ENCODE results near the gene CRB2. TPM values are rescaled to one million over a fixed set of nuclear protein-coding genes. Genes with fewer than 3 reads are reported as not detected.

Gene CRB2
- total and polyA plus RNA-seq, 2 experiments from 2014 or later, result 8.3 to 91.7 TPM

DNA sequence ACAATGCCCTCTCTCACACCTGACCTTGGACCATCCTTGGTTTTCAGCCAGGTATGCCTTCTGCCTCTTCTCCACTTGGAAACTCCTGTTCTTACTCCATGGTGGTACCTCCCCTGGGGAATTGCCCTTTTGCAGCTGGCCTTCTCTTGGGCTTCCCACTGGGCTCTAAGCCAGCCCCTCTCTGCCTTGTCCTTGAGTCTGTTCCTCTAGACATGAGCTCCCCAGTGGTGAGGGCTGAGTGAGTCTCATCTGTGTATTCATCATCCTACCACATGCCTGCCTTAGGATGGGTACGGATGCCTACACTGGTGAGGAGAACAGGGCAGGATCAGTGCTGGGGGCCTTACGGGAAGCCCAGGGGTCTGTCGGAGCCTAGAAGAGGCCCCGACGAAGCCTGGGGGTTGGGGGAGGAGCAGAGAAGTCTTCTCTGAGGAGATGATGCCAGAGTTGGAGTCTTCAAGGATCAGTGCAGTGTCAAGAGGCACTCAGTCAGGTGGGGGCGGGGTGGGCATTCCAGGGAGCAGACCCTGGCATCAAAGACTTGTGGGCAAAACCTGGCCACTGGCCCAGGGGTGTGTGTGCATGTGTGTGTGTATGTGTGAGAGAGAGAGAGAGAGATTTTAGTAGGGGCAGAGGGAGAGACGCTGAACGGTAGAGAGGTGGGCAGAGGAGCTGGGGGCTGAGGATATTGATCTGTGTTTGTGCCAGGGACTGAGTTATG, 5.2 kb upstream of the CRB2 start:
- Histone ChIP-seq H3K4me1 (ENCODE audit: low read depth) (peaks cover 6% of the 10 kb centered on the region), H3K9me3 (ENCODE audit: low read depth) (no peaks in the 10 kb centered on the region), H3K36me3 (no peaks in the 10 kb centered on the region), H3K27ac (no peak overlapping the region), H3K4me3 (no peak overlapping the region), H3K27me3 (no peaks in the 10 kb centered on the region)
- no peak for DNase-seq (ENCODE audit: low read depth in 1 of 2, low spot score in 1 of 2)
- TF ChIP-seq, protein P1, sequence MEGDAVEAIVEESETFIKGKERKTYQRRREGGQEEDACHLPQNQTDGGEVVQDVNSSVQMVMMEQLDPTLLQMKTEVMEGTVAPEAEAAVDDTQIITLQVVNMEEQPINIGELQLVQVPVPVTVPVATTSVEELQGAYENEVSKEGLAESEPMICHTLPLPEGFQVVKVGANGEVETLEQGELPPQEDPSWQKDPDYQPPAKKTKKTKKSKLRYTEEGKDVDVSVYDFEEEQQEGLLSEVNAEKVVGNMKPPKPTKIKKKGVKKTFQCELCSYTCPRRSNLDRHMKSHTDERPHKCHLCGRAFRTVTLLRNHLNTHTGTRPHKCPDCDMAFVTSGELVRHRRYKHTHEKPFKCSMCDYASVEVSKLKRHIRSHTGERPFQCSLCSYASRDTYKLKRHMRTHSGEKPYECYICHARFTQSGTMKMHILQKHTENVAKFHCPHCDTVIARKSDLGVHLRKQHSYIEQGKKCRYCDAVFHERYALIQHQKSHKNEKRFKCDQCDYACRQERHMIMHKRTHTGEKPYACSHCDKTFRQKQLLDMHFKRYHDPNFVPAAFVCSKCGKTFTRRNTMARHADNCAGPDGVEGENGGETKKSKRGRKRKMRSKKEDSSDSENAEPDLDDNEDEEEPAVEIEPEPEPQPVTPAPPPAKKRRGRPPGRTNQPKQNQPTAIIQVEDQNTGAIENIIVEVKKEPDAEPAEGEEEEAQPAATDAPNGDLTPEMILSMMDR (IDR thresholded peaks at IDR 0.05; ENCODE audit: low read depth, low read length), result no peak

DNA sequence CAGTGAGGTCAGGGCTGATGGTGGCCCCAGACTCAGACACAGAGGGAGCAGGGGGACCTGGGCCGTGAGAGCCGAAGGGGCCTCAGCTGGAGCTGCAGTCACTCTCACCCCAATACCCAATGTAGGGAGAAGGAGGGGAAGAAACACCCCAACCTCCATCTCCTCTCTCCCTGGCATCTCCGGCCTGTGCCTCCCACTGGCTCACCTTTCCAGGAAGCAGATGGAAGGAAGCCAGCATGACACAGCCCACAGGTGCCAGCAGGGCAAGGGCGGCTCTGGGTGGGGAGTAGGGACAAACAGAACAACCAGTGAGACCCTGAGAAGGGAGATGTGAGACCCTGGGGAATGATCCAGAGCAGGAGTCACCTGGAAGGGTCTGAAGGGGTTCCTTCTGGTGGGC, 3.0 kb upstream of the CRB2 start:
- no peaks in the 10 kb centered on the region for H3K27me3 ChIP-seq

DNA sequence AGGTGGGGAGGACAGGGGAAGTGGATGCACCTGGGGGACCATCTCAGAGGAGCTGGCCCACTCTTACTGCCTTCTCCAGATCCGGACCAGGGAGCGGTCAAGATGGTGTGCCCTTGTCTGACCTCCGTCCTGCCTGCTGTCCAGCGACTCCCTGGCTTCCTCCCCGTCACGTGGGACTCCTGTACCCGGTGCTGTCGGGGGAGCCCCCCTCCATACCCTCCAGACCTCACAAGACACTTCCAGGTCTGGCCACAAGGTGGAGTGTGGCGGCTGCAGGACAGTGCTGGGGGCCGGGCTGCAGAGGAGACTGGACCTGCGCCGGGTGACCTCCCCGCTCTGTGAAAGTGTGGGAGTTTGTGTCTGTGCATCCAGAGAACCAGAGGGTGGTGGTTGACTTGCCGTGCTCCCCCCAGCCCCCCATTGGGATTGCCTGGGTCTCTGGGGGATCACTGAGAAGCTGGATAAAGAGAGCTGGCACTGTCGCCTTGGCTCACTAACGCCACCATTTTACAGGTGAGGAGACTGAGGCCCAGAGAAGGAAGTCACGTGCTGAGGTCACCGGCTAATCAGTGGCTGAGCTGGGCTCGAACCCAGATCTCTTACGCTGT, 1.9 kb upstream of the CRB2 start:
- Histone ChIP-seq H3K4me3 (no peak overlapping the region), H3K27me3 (no peaks in the 10 kb centered on the region), H3K36me3 (no peaks in the 10 kb centered on the region), H3K9me3 (ENCODE audit: low read depth) (no peaks in the 10 kb centered on the region), H3K4me1 (ENCODE audit: low read depth) (peaks cover 33% of the 10 kb centered on the region), H3K27ac (no peak overlapping the region)
- peak; percentile 76 to 85 for DNase-seq (ENCODE audit: low read depth in 1 of 2, low spot score in 1 of 2)
- TF ChIP-seq, protein P1 (IDR thresholded peaks at IDR 0.05; ENCODE audit: low read depth, low read length), result peak; percentile 89

More for the DNA sequence above, 3.0 kb upstream of the CRB2 start:
- no peak overlapping the region for H3K4me3 ChIP-seq
- H3K27ac ChIP-seq, result no peak overlapping the region
- no peaks in the 10 kb centered on the region for H3K36me3 ChIP-seq
- no peaks in the 10 kb centered on the region for H3K9me3 ChIP-seq (ENCODE audit: low read depth)
- H3K4me1 ChIP-seq (ENCODE audit: low read depth), result peaks cover 23% of the 10 kb centered on the region
- no peak for DNase-seq (ENCODE audit: low read depth in 1 of 2, low spot score in 1 of 2)
- TF ChIP-seq, protein P1 (IDR thresholded peaks at IDR 0.05; ENCODE audit: low read depth, low read length), result no peak

DNA sequence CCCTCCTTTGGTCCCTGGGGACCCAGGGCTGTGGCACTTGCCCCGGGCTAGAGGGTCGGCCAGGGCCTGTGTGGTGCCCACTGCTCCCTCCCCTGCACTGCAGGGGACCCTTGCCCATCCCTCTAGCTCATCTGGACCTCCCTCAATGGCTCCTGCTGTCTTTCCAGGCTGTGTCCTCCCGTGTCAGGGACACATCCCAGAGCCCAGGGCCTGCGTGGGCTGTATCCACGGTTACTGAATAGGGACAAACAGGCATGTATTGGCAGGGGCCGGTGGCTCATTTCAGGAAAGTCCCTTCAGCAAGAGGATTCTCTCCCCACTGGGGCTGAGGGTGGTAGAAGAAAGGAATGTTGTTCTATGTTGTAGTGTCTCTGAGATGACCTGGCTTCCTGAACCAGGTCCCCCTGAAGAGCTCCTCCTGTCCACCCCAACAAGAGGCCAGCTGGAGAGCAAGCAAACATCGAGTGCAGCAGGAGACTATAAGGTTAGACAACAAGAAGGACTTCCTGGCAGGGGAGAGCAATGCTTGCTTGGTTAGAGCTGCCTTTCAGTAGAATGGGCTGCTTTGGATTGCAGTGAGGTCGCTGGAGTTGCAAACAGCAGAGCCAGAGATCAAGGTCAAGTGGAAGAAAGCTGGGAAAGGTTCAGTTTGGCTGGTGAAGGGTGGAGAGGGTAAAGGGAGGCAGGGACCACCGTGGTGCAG, 1.0 kb upstream of the CRB2 start:
- TF ChIP-seq, protein P1 (IDR thresholded peaks at IDR 0.05; ENCODE audit: low read depth, low read length), result no peak
- Histone ChIP-seq H3K4me1 (ENCODE audit: low read depth) (peaks cover 42% of the 10 kb centered on the region), H3K27me3 (no peaks in the 10 kb centered on the region), H3K9me3 (ENCODE audit: low read depth) (no peaks in the 10 kb centered on the region), H3K36me3 (no peaks in the 10 kb centered on the region), H3K27ac (peak overlapping the region; percentile 15), H3K4me3 (no peak overlapping the region)
- no peak for DNase-seq (ENCODE audit: low read depth in 1 of 2, low spot score in 1 of 2)

DNA sequence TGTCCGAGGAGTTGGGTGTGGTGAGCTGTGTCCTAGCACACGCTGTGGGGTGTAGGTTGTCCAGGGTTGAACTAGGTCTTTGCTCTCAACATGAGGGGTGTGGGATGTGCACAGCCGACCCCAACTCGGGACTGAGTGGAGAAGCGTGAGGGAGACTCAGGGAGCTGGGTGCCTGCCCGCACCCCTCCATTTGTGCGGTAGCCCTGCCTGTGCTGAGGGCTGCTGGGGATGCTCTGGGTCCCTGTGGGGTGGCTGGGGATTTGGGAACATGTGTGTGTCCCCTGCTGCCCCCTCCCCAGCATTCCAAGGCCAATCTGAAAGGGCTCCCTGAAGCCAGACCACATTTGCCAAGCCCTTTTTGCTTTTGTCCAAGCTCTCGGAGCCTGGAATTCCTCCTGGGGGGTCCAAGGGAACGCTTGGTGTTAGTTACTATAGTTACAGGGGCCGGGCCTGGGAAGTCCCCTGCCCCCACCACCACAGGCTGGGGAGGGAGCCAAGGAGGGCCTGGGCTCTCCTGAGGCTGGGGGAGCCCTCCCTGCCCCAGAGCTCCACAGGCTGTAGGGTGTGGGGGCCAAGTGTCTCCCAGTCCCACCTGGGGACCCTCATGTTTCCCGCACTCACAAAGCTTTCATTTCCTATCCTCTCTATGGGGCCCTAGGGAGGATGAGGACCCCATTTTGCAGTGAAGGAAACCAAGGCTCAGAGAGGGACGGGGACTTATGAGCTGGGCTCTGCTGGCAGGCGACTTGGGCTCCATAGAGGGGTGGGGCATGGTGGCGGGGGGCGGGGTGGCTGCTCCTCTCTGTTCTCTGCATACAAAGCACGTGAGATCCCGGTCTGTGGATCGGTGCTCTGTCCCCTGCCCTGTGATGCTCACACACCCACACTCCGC, 1.1 kb downstream of the CRB2 start:
- peak overlapping the region; percentile 98 for H3K27ac ChIP-seq
- H3K4me3 ChIP-seq, result peak overlapping the region; percentile 34
- DNase-seq (ENCODE audit: low read depth in 1 of 2, low spot score in 1 of 2), result no peak
- H3K9me3 ChIP-seq (ENCODE audit: low read depth), result no peaks in the 10 kb centered on the region
- no peaks in the 10 kb centered on the region for H3K27me3 ChIP-seq
- H3K4me1 ChIP-seq (ENCODE audit: low read depth), result peaks cover 61% of the 10 kb centered on the region
- H3K36me3 ChIP-seq, result no peaks in the 10 kb centered on the region
- TF ChIP-seq, protein P1 (IDR thresholded peaks at IDR 0.05; ENCODE audit: low read depth, low read length), result no peak
